Measurements from ENCODE around the gene CYB5R4.

The CYB5R4 gene

GRCh38 chr6:84001119-84001518 lies 141.6 kb downstream of the CYB5R4 start:
- ATAC-seq, result no peak

GRCh38 chr6:84002226-84002625 lies 142.7 kb downstream of the CYB5R4 start:
- ATAC-seq, result no peak
- no peak for TF ChIP-seq ESRRG (CRISPR knock-in tag; IDR thresholded peaks at IDR 0.05)
- TF ChIP-seq PPARA (CRISPR knock-in tag; IDR thresholded peaks at IDR 0.05; ENCODE audit: borderline replicate concordance), result no peak
- TF ChIP-seq TOX (CRISPR knock-in tag; IDR thresholded peaks at IDR 0.05; ENCODE audit: borderline replicate concordance), result no peak
- TF ChIP-seq ZNF565 (CRISPR knock-in tag; conservative IDR thresholded peaks at IDR 0.05; ENCODE audit: low read depth), result no peak
- TF ChIP-seq TCF4 (CRISPR knock-in tag; IDR thresholded peaks at IDR 0.05; ENCODE audit: borderline replicate concordance), result no peak
- no peak for TF ChIP-seq CSRNP3 (CRISPR knock-in tag; IDR thresholded peaks at IDR 0.05)
- no peak for TF ChIP-seq ZNF70 (CRISPR knock-in tag; IDR thresholded peaks at IDR 0.05)
- TF ChIP-seq ZNF8 (CRISPR knock-in tag; IDR thresholded peaks at IDR 0.05), result no peak
- TF ChIP-seq ISL1 (CRISPR knock-in tag; IDR thresholded peaks at IDR 0.05), result no peak

More at GRCh38 chr6:84001119-84001518, 141.6 kb downstream of the CYB5R4 start:
- TF ChIP-seq SNAI2 (CRISPR knock-in tag; IDR thresholded peaks at IDR 0.05), result no peak
- TF ChIP-seq TCF4 (CRISPR knock-in tag; IDR thresholded peaks at IDR 0.05; ENCODE audit: borderline replicate concordance), result no peak
- TF ChIP-seq ZNF565 (CRISPR knock-in tag; conservative IDR thresholded peaks at IDR 0.05; ENCODE audit: low read depth), result no peak
- TF ChIP-seq CREB5 (CRISPR knock-in tag; IDR thresholded peaks at IDR 0.05; ENCODE audit: low read depth), result no peak
- TF ChIP-seq CSRNP3 (CRISPR knock-in tag; IDR thresholded peaks at IDR 0.05), result no peak
- TF ChIP-seq PPARA (CRISPR knock-in tag; IDR thresholded peaks at IDR 0.05; ENCODE audit: borderline replicate concordance), result no peak

- no peak for ATAC-seq
- TF ChIP-seq RARB (CRISPR knock-in tag; IDR thresholded peaks at IDR 0.05), result no peak
- TF ChIP-seq POU6F1 (CRISPR knock-in tag; IDR thresholded peaks at IDR 0.05; ENCODE audit: borderline replicate concordance, low read depth), result no peak
- TF ChIP-seq PATZ1 (CRISPR knock-in tag; IDR thresholded peaks at IDR 0.05; ENCODE audit: borderline replicate concordance), result no peak
- TF ChIP-seq BACH2 (CRISPR knock-in tag; IDR thresholded peaks at IDR 0.05; ENCODE audit: borderline replicate concordance), result no peak
- TF ChIP-seq GLIS3 (CRISPR knock-in tag; IDR thresholded peaks at IDR 0.05), result no peak
- TF ChIP-seq TSHZ2 (CRISPR knock-in tag; IDR thresholded peaks at IDR 0.05), result no peak
- TF ChIP-seq ZNF8 (CRISPR knock-in tag; IDR thresholded peaks at IDR 0.05), result no peak
- no peak for TF ChIP-seq ZFP3 (CRISPR knock-in tag; IDR thresholded peaks at IDR 0.05)
- TF ChIP-seq SNAI2 (CRISPR knock-in tag; IDR thresholded peaks at IDR 0.05), result no peak
- TF ChIP-seq CSRNP3 (CRISPR knock-in tag; IDR thresholded peaks at IDR 0.05), result no peak
- no peak for TF ChIP-seq CREB5 (CRISPR knock-in tag; IDR thresholded peaks at IDR 0.05; ENCODE audit: low read depth)
- TF ChIP-seq ARNTL (CRISPR knock-in tag; IDR thresholded peaks at IDR 0.05; ENCODE audit: borderline replicate concordance, low read depth), result no peak
- no peak for TF ChIP-seq ISL1 (CRISPR knock-in tag; IDR thresholded peaks at IDR 0.05)
- no peak for TF ChIP-seq TCF4 (CRISPR knock-in tag; IDR thresholded peaks at IDR 0.05; ENCODE audit: borderline replicate concordance)
- TF ChIP-seq ESRRG (CRISPR knock-in tag; IDR thresholded peaks at IDR 0.05), result no peak
- TF ChIP-seq PPARA (CRISPR knock-in tag; IDR thresholded peaks at IDR 0.05; ENCODE audit: borderline replicate concordance), result no peak
These were observed 143.6 kb downstream of the CYB5R4 start for GRCh38 chr6:84003131-84003530.
